ENCODE results near the gene RASGRF2.

RASGRF2 gene

DNA sequence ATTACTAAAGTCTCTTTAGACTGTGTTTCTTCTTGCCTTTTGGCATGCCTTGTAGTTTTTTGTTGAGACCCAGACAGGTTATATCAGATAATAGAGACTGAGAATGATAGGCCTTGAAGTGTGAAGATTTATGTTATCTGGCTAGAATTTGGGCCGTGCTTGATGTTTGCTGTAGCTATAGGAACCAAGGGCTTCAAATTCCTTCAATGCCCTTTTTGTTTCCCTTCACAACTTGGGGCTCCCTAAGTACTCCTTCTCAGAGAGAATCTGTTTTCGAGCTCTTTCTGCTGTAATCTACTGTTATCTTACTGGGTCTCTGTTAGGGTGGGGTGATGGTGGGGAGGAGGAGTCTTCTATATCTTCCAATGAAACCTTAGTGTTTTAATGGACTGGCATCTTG lies 177.7 kb downstream of the RASGRF2 start:
- Mint-ChIP-seq H3K27me3 (ENCODE audit: low read depth, poor library complexity) (peaks cover 9% of the 10 kb centered on the region), H3K36me3 (ENCODE audit: low read depth) (peaks cover 5% of the 10 kb centered on the region), H3K27ac (no peak overlapping the region), H3K4me3 (no peak overlapping the region), H3K9me3 (peaks cover 13% of the 10 kb centered on the region), H3K4me1 (no peaks in the 10 kb centered on the region)
- no peak for DNase-seq
- TF ChIP-seq, protein P1, sequence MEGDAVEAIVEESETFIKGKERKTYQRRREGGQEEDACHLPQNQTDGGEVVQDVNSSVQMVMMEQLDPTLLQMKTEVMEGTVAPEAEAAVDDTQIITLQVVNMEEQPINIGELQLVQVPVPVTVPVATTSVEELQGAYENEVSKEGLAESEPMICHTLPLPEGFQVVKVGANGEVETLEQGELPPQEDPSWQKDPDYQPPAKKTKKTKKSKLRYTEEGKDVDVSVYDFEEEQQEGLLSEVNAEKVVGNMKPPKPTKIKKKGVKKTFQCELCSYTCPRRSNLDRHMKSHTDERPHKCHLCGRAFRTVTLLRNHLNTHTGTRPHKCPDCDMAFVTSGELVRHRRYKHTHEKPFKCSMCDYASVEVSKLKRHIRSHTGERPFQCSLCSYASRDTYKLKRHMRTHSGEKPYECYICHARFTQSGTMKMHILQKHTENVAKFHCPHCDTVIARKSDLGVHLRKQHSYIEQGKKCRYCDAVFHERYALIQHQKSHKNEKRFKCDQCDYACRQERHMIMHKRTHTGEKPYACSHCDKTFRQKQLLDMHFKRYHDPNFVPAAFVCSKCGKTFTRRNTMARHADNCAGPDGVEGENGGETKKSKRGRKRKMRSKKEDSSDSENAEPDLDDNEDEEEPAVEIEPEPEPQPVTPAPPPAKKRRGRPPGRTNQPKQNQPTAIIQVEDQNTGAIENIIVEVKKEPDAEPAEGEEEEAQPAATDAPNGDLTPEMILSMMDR (IDR thresholded peaks at IDR 0.05), result no peak

DNA sequence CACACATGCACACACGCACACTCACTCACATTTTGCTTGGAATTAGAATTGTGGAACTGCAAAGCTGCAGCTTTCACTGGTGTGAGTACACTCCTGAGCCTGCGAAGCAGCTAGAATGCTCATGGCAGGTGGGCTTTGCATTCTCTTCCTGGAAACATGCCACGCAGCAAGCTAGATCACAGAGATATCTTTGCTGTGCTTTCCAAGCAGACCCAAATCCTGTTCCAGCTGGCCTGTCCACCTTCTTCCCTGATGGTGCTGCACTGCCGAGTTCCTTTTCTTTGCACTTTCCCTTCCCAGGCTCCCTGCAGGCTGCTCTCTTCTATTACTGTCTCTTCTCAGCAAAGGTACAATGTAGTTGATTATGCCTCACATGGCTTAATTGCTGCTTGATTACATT lies 180.3 kb downstream of the RASGRF2 start:
- H3K27ac Mint-ChIP-seq, result no peak overlapping the region
- TF ChIP-seq, protein P1 (IDR thresholded peaks at IDR 0.05), result no peak
- peaks cover 9% of the 10 kb centered on the region for H3K27me3 Mint-ChIP-seq (ENCODE audit: low read depth, poor library complexity)
- no peaks in the 10 kb centered on the region for H3K4me1 Mint-ChIP-seq
- H3K36me3 Mint-ChIP-seq (ENCODE audit: low read depth), result peaks cover 5% of the 10 kb centered on the region
- H3K9me3 Mint-ChIP-seq, result peaks cover 12% of the 10 kb centered on the region
- no peak overlapping the region for H3K4me3 Mint-ChIP-seq
- no peak for DNase-seq

DNA sequence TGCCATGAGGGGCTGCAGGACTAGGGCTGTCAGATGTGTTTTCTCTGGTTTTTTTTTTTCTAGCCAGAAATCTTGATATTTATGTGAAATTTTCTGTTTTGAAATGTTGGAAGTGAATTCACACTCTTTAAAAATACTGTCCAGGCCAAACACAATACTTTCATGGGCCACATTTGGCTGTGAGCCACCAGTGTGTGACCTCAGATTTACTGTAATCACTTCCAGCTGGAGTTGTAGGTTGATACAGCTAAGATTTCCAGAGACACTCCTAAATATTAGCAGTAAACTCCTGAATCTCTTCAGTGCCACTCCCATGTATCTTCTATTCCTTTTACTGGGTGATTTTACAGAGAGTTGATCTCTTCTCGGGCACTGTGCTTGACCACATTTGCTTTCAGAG lies 180.8 kb downstream of the RASGRF2 start:
- H3K36me3 Mint-ChIP-seq (ENCODE audit: low read depth), result peaks cover 5% of the 10 kb centered on the region
- no peak overlapping the region for H3K4me3 Mint-ChIP-seq
- TF ChIP-seq, protein P1 (IDR thresholded peaks at IDR 0.05), result no peak
- no peaks in the 10 kb centered on the region for H3K4me1 Mint-ChIP-seq
- DNase-seq, result no peak
- H3K9me3 Mint-ChIP-seq, result peaks cover 10% of the 10 kb centered on the region
- peaks cover 9% of the 10 kb centered on the region for H3K27me3 Mint-ChIP-seq (ENCODE audit: low read depth, poor library complexity)
- no peak overlapping the region for H3K27ac Mint-ChIP-seq

DNA sequence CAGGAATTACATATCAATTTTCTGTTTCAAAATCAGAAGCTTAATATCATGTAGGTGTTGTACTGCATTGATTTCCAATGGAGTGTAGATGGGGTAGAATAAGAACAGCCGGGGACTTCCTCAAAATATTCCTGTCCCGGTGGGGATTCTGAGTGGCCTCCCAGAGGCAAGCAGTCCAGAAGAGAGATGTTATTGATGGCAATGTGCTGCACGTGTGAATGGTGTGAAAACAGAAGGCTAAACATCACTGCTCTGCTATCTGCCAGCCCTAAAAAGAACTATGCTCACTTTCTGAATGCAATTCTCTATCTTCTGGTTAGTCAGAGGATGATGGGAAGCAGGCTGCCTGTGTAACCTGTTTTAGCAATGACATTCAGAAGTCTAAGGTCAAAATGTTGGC lies 181.9 kb downstream of the RASGRF2 start:
- Mint-ChIP-seq H3K27me3 (ENCODE audit: low read depth, poor library complexity) (peaks cover 9% of the 10 kb centered on the region), H3K36me3 (ENCODE audit: low read depth) (no peaks in the 10 kb centered on the region), H3K9me3 (no peaks in the 10 kb centered on the region), H3K4me1 (no peaks in the 10 kb centered on the region), H3K4me3 (no peak overlapping the region), H3K27ac (no peak overlapping the region)
- no peak for DNase-seq
- TF ChIP-seq, protein P1 (IDR thresholded peaks at IDR 0.05), result no peak

DNA sequence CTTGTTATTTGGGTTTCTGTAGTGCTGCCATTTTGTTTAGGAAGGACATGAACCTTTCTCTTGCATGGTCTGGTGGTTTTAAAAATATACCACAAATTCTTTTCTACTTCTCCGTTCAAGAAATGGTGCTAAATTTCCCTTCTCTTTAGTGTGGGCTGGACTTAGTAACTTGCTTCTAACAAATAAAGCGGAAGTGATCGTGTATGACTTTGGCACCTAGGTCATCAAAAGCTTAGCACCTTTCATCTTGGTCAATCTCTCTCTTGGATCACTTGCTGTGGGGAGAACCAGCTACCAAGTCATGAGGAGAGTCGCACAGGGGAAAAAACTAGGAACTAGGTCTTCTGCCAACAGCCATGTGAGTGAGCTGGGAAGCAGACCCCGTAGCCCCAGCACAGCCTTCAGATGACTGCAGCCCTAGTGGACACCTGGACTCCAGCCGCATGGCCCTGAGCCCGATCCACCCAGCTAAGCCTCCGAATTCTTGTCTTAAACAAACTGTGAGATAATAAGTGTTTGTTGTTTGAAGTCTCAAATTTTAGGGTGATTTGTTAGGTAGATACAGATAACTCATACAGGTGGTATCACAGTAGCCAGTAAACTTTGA lies 185.3 kb downstream of the RASGRF2 start:
- H3K36me3 Mint-ChIP-seq (ENCODE audit: low read depth), result no peaks in the 10 kb centered on the region
- H3K4me1 Mint-ChIP-seq, result peaks cover 7% of the 10 kb centered on the region
- TF ChIP-seq, protein P1 (IDR thresholded peaks at IDR 0.05), result no peak
- H3K4me3 Mint-ChIP-seq, result no peak overlapping the region
- H3K9me3 Mint-ChIP-seq, result no peaks in the 10 kb centered on the region
- H3K27ac Mint-ChIP-seq, result no peak overlapping the region
- H3K27me3 Mint-ChIP-seq (ENCODE audit: low read depth, poor library complexity), result peaks cover 6% of the 10 kb centered on the region
- DNase-seq, result no peak

DNA sequence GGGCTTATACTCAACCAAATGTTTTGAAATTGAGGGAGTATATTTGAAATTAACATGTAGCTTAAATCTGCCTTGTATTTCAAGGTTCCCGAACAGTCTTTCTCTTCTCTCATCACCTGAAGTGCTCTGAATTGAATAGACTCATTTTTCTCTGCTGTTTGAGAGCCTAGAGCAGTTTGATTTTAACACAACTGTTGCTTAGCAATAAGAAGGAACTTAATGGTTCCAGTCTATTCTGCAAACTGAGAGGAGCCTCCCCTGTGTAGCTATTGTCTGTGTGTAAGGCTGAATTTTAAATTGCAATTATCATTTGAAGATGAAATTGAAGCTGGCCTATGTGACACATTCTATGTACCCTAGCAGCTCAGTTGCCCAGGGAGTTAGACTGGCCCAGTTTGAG lies 185.9 kb downstream of the RASGRF2 start:
- Mint-ChIP-seq H3K27me3 (ENCODE audit: low read depth, poor library complexity) (peaks cover 6% of the 10 kb centered on the region), H3K9me3 (no peaks in the 10 kb centered on the region), H3K27ac (no peak overlapping the region), H3K4me1 (peaks cover 7% of the 10 kb centered on the region), H3K36me3 (ENCODE audit: low read depth) (no peaks in the 10 kb centered on the region), H3K4me3 (no peak overlapping the region)
- TF ChIP-seq, protein P1 (IDR thresholded peaks at IDR 0.05), result no peak
- DNase-seq, result no peak

All from nephron progenitor cell (in vitro differentiated cells).